NCI-H1436 treated with DMSO at 0.1 percent for 48 hours (cell line): ENCODE data around the gene GTSF1L.

Experiments
- DNase-seq: peaks from one replicate; lab custom pipeline; 2025; lab: John Stamatoyannopoulos, UW

Gene GTSF1L

DNA sequence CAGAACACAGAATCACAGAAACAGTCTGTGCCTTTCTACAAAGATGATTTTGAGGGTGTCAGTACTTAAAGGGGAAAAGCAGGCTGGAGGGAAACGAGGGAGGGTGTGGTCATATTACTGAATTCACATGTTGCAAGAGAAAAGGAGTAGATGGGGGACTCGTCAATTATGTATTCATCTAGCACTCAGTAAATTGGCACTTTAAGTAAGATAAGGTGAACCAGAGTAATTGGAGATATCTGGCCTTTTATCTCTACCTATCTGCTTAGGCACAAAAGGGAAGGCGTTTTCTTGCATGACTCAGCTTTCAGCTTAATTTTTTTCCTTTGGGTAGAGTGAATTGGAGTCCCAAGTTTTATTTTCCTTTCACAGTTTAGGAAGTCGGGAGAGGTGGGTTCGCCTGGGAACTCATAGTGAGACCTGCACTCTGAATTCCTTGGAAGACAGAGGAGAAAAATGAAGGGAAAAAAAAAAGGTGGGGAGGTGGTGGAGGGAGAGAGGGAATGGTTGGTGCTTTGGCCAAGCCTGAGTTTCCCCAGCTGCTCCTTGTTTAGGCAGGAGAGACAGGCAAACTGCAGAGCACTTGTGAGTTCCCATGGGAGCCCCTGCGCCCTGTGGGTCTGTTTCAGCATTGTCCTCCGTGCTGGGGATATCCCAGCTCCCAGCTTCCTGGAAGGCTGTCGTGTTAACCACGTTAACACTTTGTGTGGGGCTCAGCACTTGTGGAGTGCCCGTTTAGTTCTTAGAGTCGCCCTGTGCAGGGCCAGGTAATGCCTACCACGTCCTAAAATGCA lies 19.7 kb upstream of the GTSF1L start:
- peak; percentile 71 for DNase-seq

DNA sequence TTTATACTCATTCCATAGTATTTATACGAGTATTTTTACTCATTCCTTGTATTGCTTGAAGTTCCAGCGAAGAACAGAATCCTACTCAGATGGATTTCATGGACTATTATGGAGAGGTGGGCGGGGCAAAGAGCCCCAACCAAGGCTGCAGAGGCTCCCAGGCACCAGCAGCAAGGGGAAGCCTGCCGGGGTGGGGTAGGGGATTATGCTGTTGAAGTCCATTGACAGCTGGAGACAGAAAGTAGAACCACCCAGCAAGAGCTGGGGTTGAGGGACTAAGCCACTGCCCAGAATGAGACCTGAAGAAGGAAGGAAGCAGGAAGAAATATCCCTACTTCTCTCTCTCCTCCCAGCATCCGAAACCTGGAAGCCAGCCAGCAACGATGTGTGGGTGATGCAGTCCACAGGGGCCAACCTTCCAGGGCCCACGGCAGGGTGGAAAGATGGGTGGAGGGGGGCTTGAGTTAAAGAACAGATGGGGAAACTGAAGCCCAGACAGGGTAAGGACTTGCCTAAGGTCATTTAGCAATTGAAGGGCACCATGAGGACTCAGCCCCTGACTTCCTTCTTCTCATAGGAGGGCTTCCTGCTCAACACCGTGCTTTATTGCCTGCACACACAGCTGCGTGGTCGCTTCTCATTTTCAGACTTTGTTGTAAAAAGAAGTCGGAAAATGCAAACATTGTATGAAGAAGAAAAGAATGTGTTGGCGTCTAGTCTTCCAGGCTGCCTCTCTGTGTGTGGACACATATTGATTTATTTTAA lies 18.3 kb upstream of the GTSF1L start:
- DNase-seq, result no peak

- no peak for DNase-seq
Observed at GRCh38 chr20:43744151-43744611, 17.4 kb upstream of the GTSF1L start.

- DNase-seq, result no peak
Observed at GRCh38 chr20:43740642-43741041, 13.8 kb upstream of the GTSF1L start.

DNA sequence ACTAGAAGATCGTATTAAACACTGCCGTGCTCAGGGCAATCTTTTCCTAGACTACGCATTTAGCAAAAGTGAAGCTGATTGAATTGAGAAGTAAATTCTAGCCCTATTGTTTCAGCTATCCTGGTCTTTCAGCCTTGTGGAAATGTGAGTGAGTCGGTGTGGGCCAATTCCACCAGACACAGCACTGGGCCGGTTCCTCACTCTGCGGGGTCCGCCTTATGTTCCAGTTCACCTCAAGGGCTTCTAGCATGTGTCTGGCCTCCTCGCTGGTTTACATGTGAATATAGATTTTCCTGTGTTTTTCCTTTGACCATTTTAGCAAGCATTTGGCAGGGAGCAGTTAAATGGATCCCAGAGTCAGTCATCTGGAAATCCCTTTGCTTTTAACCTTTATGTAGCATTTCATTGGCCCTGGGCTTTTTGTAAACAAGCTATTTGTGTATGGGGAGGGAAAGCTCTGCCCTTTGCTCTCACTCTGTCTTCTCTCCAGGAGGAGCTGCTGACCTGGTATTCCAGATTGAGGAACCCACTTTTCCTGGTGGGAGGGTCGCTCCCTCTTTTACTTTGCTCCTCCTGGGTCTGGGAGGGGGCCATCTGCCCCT lies 12.4 kb upstream of the GTSF1L start:
- no peak for DNase-seq

DNA sequence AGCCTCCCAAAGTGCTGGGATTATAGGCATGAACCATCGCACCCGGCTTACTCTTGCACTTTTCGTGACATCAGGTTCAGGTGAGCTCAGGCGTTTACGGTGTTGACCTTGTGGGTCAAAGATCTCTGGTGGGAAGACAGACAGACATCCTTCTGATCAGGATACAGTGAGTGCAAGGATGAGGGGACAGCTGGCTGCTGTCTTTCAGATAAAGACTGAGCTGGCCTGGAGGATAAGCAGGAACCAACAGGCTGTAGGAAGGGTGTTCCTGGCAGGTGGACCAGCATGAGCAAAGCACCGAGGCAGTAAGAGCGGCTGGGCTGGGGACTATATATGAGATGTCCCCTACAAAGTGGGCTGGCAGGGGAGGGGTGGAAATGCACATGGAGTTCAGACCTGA lies 11.1 kb upstream of the GTSF1L start:
- DNase-seq, result no peak

- DNase-seq, result no peak
Observed at GRCh38 chr20:43736588-43737158, 9.9 kb upstream of the GTSF1L start.

GRCh38 chr20:43731927-43732326 lies 5.1 kb upstream of the GTSF1L start:
- DNase-seq, result no peak

- DNase-seq, result no peak
Observed at GRCh38 chr20:43731469-43731868, 4.7 kb upstream of the GTSF1L start.

- DNase-seq, result no peak
Observed at GRCh38 chr20:43728686-43729255, 2.0 kb upstream of the GTSF1L start.

DNA sequence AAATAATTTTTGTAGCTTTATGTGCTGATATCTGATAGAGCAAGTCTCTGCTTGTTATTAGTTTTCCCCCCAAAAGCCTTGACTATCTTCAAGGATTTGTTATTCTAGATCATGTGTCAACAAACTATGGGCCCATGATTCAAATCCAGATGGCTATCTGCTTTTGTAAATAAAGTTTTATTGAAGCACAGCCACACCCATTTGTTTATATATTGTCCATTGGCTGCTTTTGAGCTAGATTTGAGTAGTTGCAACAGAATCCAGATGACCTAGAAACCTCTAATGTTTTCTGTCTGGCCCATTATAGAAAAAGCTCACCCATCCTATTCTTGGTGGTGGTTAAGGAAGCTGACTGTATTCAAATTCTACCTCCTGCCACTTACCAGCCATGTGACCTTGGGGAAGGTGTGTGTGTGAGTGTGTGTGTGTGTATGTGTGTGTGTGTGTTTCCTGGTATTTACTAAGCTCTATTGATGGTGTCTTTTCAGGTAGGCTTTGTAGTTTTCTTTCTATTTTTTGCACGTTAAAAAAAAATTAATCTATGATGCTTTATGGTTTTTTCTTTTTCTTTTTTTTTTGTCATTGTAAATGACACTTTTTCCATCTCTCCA lies 1.3 kb upstream of the GTSF1L start:
- no peak for DNase-seq

- no peak for DNase-seq
Observed at GRCh38 chr20:43726333-43726732, 469 bp downstream of the GTSF1L start.

DNA sequence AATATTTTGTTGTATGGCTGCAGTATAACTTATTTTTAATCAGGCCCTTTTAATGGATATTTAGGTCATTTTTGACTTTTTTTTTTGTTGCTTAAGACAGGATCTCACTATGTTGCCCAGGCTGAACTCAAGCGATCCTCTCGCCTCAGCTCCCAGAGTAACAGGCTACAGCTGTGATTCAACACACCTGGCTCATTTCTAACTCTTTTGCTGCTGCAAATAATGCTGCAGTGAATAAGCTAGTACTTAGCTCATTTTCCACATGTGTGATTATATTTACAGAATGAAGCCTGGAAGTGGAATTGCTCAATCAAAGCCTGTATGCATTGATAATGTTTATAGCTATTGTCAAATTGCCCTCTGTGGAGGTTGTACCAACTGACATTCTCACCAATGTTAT lies 1.1 kb downstream of the GTSF1L start:
- no peak for DNase-seq

DNA sequence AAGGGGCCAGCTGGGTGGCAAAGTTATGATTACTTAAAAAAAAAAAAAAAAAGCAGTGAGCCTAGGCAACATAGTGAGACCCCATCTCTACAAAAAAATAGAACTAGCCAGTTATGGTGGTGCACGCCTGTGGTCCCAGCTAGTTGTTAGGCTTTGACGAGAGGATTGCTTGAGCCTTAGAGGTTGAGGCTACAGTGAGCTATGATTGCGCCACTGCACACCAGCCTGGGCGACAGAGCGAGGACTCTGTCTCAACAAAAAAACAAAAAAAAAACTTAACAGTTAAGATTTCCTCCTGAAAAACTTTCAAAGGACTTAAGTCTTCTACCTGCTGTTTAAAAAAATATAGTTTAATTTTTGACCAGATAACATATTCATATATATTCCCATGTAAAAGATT lies 2.4 kb downstream of the GTSF1L start:
- DNase-seq, result no peak

DNA sequence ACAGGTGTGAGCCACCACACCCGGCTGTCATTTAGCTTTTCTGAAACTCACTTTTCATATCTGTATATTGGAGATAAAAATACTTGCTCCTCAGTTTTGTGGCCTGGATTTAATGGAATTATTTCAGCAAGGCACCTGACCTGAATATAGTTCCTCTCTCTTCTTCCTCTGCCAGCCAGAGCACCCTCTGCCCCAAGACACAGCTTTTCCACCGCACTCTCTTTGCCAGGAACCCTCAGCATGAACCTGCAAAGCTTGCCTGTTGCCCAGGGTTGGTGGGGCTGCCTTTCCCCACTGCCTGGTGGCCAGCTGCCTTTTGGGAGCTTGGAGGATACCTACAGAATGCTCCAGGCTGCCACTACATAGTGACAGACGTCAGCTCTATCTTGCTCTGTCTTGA lies 3.1 kb downstream of the GTSF1L start:
- no peak for DNase-seq

DNA sequence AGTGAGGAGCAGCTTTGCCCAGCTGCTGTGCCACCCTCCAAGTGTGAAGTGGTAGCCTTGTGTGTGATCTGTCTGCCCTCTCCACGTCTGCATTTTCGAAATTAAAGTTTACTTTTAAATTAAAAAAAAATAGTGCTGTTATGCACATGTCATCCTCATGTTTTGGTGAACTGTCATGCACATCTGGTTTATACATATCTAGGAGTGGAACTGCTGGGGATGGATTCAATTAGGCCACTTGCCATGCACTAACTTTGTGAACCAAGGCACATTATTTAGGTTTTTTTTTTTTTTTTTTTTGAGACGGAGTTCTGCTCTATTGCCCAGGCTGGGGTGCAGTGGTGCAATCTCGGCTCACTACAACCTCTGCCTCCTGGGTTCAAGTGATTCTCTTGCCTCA lies 3.6 kb downstream of the GTSF1L start:
- DNase-seq, result no peak

GRCh38 chr20:43722153-43722505 lies 4.7 kb downstream of the GTSF1L start:
- DNase-seq, result no peak

DNA sequence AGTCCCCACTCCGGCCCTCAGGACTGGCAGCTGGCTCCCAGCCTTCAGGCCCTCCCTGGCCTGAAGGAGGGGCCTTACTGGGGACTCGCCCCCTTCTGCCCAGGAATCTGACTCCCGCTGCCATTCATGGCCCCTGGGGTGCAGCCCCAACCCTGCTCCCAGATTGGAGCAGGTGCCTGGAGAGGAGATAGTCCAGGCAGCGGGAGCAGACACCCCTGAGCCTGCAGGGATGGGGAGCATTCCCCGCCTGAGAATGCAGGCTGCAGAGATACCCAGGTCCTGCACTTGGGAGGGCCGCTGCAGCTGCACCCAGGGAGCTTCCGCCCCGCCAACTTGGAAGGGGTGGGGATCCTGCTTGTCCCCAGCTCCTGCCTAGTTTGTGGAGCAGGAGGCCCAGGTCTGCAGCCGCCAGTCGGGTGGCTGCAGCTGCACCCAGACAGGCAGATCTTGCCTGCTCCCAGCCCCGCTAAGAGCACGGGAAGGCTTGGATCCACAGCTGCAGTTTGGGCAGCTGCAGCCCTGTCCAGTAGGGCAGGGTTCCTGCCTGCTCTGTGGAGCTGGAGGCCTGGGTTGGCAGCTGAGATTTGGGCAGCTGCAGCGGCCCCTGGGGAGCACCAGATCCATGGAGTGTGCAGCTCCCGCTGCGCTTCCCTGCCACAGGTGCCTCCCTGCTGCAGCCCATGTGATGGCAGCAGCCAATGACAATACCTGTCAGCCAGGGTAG lies 5.2 kb downstream of the GTSF1L start:
- DNase-seq, result no peak

DNA sequence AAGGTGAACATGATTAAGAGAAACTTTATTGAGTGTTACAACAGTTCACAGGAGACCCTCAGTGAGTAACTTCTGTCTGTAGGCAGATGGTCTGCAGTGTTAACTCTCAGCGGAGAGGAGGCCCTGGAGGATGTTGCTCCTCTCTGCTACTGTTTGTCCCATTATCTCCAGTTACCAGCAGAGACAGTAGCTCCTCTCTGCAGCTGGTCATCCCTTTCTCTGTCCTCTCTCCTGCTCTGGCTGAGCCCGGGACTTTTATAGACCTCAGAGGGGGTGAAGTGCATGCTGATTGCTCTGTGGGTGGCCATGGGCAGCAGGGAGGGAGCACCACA lies 5.7 kb downstream of the GTSF1L start:
- DNase-seq, result no peak

DNA sequence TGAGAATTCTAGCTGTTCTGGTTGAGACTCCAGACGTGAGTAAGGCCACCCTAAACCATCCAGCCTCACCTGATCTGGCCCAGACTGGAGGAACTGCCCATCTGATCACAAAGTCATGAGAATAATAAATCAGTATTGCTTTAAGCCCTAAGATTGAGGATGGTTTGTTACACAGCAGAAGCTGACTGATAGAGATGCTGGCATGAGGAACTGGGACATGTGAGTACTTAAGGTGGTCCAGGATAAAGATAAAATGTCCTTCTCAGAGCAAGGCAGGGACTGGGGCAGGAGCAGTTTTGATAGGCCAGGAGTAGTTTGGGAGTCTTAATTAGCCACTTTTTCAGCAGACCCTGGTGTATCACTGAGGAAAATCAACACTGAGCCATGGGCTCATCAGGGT lies 6.8 kb downstream of the GTSF1L start:
- DNase-seq, result no peak

GRCh38 chr20:43717616-43717995 lies 9.2 kb downstream of the GTSF1L start:
- DNase-seq, result no peak
